Upper lobe of left lung (tissue), 6 donors: ENCODE measurements around the gene HTR1E. TPM values are rescaled to one million over a fixed set of nuclear protein-coding genes. Genes with fewer than 3 reads are reported as not detected.

ENCODE experiments used
- ATAC-seq, 2 donors: fragments of 200-7000 bp; cut with Tn5 transposase; one replicate each; pipeline ENCODE4 v1.9.1; 2022; ENCODE audit warnings: mild to moderate bottlenecking in 2 of 2, moderate library complexity in 2 of 2; ENCODE audit not compliant: low FRiP score in 2 of 2
- DNase-seq, 2 donors: peaks; one replicate each; pipeline ENCODE4 v3.0.0-alpha.2; 2019 to 2020
- H3K27ac ChIP-seq, 4 donors: fragments of 200-600 bp; sonication (generic); one replicate each; pipeline ENCODE4 v1.5.1; 2016 to 2019
- H3K27me3 ChIP-seq, 4 donors: fragments of 200-600 bp; sonication (generic); one replicate each; pipeline ENCODE4 v1.5.1; 2017 to 2019
- H3K36me3 ChIP-seq, 4 donors: fragments of 200-600 bp; sonication (generic); one replicate each; pipeline ENCODE4 v1.5.1; 2016 to 2019
- H3K4me1 ChIP-seq, 4 donors: fragments of 200-600 bp; sonication (generic); one replicate each; pipeline ENCODE4 v1.5.1; 2018 to 2019
- H3K4me3 ChIP-seq, 4 donors: fragments of 200-600 bp; sonication (generic); one replicate each; pipeline ENCODE4 v1.5.1; 2017 to 2019; ENCODE audit warnings: mild to moderate bottlenecking in 2 of 4, moderate library complexity in 1 of 4
- H3K9me3 ChIP-seq, 4 donors: fragments of 200-600 bp; sonication (generic); one replicate each; pipeline ENCODE4 v1.5.1; 2018 to 2019
- CTCF ChIP-seq, 6 experiments: fragments of 450-650 bp in 4 of 6; fragments of 200-600 bp in 2 of 6; sonication (generic) in 2 of 6; IDR thresholded peaks; one replicate each; pipeline ENCODE4 v1.5.1; 2016 to 2019; ENCODE audit warnings: antibody characterized with exemption in 6 of 6
- EP300 ChIP-seq, 4 donors: sonication (generic); formaldehyde crosslinking; IDR thresholded peaks; one replicate each; pipeline ENCODE4 v1.5.1; 2017; ENCODE audit warnings: antibody characterized with exemption in 4 of 4, control low read depth in 2 of 4
- POLR2A ChIP-seq, 4 donors: fragments of 450-650 bp; IDR thresholded peaks; one replicate each; pipeline ENCODE4 v1.5.1; 2016 to 2017; ENCODE audit warnings: antibody characterized with exemption in 4 of 4, mild to moderate bottlenecking in 2 of 4
- POLR2AphosphoS5 ChIP-seq, 2 donors: sonication (generic); formaldehyde crosslinking; IDR thresholded peaks; one replicate each; pipeline ENCODE4 v1.5.1; 2017; ENCODE audit warnings: antibody characterized with exemption in 2 of 2
- WGBS, 2 donors: methylation state at CpG; one replicate each; pipeline ENCODE4 v1.1.5; 2017 to 2018; 5-methylcytosine and 5-hydroxymethylcytosine counted together
- total RNA-seq, 6 donors: library from RNA; depleted of rRNA in 4 of 6; stranded (reverse); fragments of >200 nt in 4 of 6; gene quantifications; one replicate each; pipeline versions ENCODE4 v1.1.0 to v1.2.1, GENCODE V29; 2016 to 2021
- donor health status: DM: no; HTN: no; CAD: no; lungs with moderate emphysema.
- donor health status: DM: no; HTN: yes; CAD: no; lungs with severe emphysema.

Gene HTR1E
- total RNA-seq, 6 donors from 2014 or later = not detected

DNA sequence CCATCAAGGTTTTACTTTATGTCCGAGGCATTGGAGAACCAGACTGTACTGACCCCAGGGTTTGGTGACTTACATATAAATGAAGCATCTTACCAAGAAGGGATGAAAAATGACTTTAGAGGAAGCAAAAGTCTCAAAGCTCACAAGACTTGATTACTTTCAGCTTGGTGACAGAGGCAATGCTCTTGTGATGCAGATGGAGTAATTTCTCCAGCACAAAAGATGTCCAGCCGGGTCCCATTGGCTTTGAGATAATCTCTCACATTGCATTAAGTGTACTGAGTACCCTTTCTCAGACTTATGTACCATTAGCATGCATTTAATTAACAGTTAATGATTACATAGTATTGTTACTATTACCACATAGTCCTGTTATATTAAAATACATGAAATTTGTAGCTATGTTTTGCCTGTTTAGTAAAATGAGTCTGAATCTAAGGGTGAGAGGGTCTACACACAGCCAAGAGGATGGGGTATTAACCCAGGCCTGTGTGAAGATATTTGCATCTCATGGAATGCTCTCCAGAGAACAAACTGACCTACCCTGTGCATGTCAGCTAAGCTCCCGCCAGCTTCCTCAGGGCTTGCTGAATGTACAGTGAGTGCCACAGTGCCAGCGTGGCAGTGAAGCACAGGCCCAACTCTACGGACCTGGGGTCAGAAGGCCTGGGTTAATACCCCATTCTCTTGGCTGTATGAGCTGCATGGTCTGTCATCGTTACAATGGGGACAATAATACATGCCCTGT, 5.6 kb downstream of the HTR1E start:
- 81 to 88% methylated on average over 2 to 6 of the region's 6 CpGs for WGBS, 2 donors
- no peak for DNase-seq

DNA sequence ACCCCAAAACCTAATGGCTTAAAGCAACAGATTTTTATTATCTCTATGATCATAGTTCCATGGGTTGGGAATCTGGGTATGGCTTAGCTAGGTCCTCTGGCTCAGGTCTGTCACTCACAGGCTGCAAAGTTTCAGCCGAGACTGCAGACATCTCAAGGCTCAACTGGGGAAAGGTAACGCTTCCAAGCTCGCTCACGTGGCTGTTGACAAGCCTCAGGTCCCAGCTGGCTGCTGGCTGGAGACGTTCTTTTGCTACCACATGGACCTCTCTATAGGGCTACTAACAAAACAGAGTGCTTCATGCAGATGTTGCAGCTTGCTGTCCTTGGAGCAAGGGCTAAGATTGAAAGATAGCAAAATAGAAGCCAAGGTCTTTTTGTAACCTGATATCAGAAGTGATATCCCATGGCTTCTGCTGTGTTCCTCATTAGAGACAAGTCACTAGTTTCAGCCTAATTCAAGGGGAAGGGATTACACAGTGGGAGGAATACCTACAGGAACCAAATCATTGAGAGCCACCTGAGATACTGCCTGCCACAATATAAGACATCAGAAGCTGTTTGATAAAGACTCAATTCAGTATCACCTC, 6.6 kb downstream of the HTR1E start:
- WGBS, 2 donors = 53 to 57% methylated on average over 5 of the region's 5 CpGs
- H3K27ac ChIP-seq = no peak overlapping the region
- TF ChIP-seq POLR2AphosphoS5 (IDR thresholded peaks at IDR 0.05) (no peak), POLR2A (IDR thresholded peaks at IDR 0.05) (no peak), EP300 (IDR thresholded peaks at IDR 0.05) (no peak), CTCF (IDR thresholded peaks at IDR 0.05) (no peak)
- no peak overlapping the region for H3K4me3 ChIP-seq
- H3K9me3 ChIP-seq = no peaks in the 10 kb centered on the region
- H3K36me3 ChIP-seq = no peaks in the 10 kb centered on the region
- no peaks in the 10 kb centered on the region for H3K4me1 ChIP-seq
- ATAC-seq (peak in 1 of 2 donors; percentile 23), DNase-seq (no peak)
- H3K27me3 ChIP-seq = no peaks in the 10 kb centered on the region

More for the DNA sequence above, 5.6 kb downstream of the HTR1E start:
- TF ChIP-seq EP300 (IDR thresholded peaks at IDR 0.05) (no peak), POLR2A (IDR thresholded peaks at IDR 0.05) (no peak), CTCF (IDR thresholded peaks at IDR 0.05) (no peak), POLR2AphosphoS5 (IDR thresholded peaks at IDR 0.05) (no peak)
- no peaks in the 10 kb centered on the region for H3K9me3 ChIP-seq
- H3K27me3 ChIP-seq = peaks cover 0 to under 1% (median 0%) of the 10 kb centered on the region in 4 donors
- H3K4me1 ChIP-seq = no peaks in the 10 kb centered on the region
- ATAC-seq = no peak
- H3K27ac ChIP-seq = no peak overlapping the region
- H3K4me3 ChIP-seq = no peak overlapping the region
- no peaks in the 10 kb centered on the region for H3K36me3 ChIP-seq

GRCh38 chr6:86949771-86950170, 12.4 kb downstream of the HTR1E start:
- no peak for ATAC-seq
- Histone ChIP-seq H3K4me3 (no peak overlapping the region), H3K4me1 (no peaks in the 10 kb centered on the region), H3K36me3 (no peaks in the 10 kb centered on the region), H3K27ac (no peak overlapping the region), H3K9me3 (no peaks in the 10 kb centered on the region), H3K27me3 (no peaks in the 10 kb centered on the region)
- no peak for TF ChIP-seq CTCF (IDR thresholded peaks at IDR 0.05)
- no peak for TF ChIP-seq EP300 (IDR thresholded peaks at IDR 0.05)
- no peak for TF ChIP-seq POLR2A (IDR thresholded peaks at IDR 0.05)
- TF ChIP-seq POLR2AphosphoS5 (IDR thresholded peaks at IDR 0.05) = no peak
- DNase-seq = no peak
- 70 to 81% methylated on average over 3 of the region's 3 CpGs for WGBS, 2 donors

DNA sequence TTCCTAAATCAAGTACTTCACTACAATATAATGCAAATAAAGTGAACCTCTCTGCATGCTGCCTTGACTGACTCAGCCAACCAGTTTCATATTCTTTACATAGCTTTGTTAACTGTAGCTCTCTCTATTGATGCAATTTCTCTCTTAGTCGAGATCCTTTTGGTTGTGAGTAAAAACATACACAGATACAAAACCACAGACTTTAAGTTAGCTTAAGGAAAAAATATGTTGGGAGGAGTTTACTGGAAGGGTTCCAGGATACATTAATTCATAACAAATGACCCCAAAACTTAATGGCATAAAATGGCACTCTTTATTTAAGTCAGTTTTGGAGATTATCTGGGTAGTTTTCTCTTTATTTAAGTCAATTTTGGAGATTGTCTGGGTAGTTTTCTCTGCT, 15.7 kb downstream of the HTR1E start:
- Histone ChIP-seq H3K36me3 (no peaks in the 10 kb centered on the region), H3K9me3 (no peaks in the 10 kb centered on the region), H3K27me3 (no peaks in the 10 kb centered on the region), H3K27ac (no peak overlapping the region), H3K4me3 (no peak overlapping the region), H3K4me1 (no peaks in the 10 kb centered on the region)
- ATAC-seq = no peak
- WGBS, 2 donors = 48 to 57% methylated on average over 1 of the region's 1 CpG
- DNase-seq = no peak
- no peak for TF ChIP-seq CTCF (IDR thresholded peaks at IDR 0.05)
- TF ChIP-seq POLR2A (IDR thresholded peaks at IDR 0.05) = no peak
- TF ChIP-seq POLR2AphosphoS5 (IDR thresholded peaks at IDR 0.05) = no peak
- TF ChIP-seq EP300 (IDR thresholded peaks at IDR 0.05) = no peak
